ENCODE measurements around the gene FCGR2B. TPM values are rescaled to one million over a fixed set of nuclear protein-coding genes. Genes with fewer than 3 reads are reported as not detected.
"Not testable (repeated sequence)": the region's sequence is repeated elsewhere in the genome, so short reads cannot be mapped to it uniquely, and the experiment has no call there.

FCGR2B gene
- total RNA-seq, 2 donors from 2014 or later = 2.6 to 2.9 TPM

- Mint-ChIP-seq H3K27me3 (peaks cover 15% of the 10 kb centered on the region), H3K4me3 (no peak overlapping the region), H3K27ac (peak overlapping the region; percentile 29), H3K36me3 (ENCODE audit: low read depth) (peaks cover 10% of the 10 kb centered on the region), H3K4me1 (peaks cover 30% of the 10 kb centered on the region)
- no peaks in the 10 kb centered on the region for H3K9me3 ChIP-seq (ENCODE audit: control insufficient read depth, low read length, poor library complexity, severe bottlenecking)
- no peak for ATAC-seq
- no peak for DNase-seq
Measured at GRCh38 chr1:161721738-161722343, 58.9 kb downstream of the FCGR2B start.

GRCh38 chr1:161722406-161722805 is 59.5 kb downstream of the FCGR2B start:
- peaks cover 9% of the 10 kb centered on the region for H3K27me3 Mint-ChIP-seq
- no peak overlapping the region for H3K27ac Mint-ChIP-seq
- peaks cover 25% of the 10 kb centered on the region for H3K4me1 Mint-ChIP-seq
- H3K9me3 ChIP-seq (ENCODE audit: control insufficient read depth, low read length, poor library complexity, severe bottlenecking) = no peaks in the 10 kb centered on the region
- no peak for DNase-seq
- no peak for ATAC-seq
- no peak overlapping the region for H3K4me3 Mint-ChIP-seq
- H3K36me3 Mint-ChIP-seq (ENCODE audit: low read depth) = peaks cover 5% of the 10 kb centered on the region

- ATAC-seq (no peak), DNase-seq (no peak)
- no peak overlapping the region for H3K4me3 Mint-ChIP-seq
- H3K9me3 ChIP-seq (ENCODE audit: control insufficient read depth, low read length, poor library complexity, severe bottlenecking) = no peaks in the 10 kb centered on the region
- peaks cover 5% of the 10 kb centered on the region for H3K27me3 Mint-ChIP-seq
- peaks cover 31% of the 10 kb centered on the region for H3K4me1 Mint-ChIP-seq
- no peak overlapping the region for H3K27ac Mint-ChIP-seq
- H3K36me3 Mint-ChIP-seq (ENCODE audit: low read depth) = peaks cover 3% of the 10 kb centered on the region
Measured at GRCh38 chr1:161723459-161724141, 60.7 kb downstream of the FCGR2B start.

- not testable (repeated sequence) for DNase-seq; H3K27me3 Mint-ChIP-seq; ATAC-seq; H3K36me3 Mint-ChIP-seq (ENCODE audit: low read depth); H3K9me3 ChIP-seq (ENCODE audit: control insufficient read depth, low read length, poor library complexity, severe bottlenecking)
- H3K4me1 Mint-ChIP-seq = peaks cover 41% of the 10 kb centered on the region
- peak overlapping the region; percentile 98 for H3K4me3 Mint-ChIP-seq
- H3K27ac Mint-ChIP-seq = peak overlapping the region; percentile 65
Measured at GRCh38 chr1:161725258-161725907, 62.4 kb downstream of the FCGR2B start.

- Mint-ChIP-seq H3K36me3 (ENCODE audit: low read depth) (no peaks in the 10 kb centered on the region), H3K27me3 (no peaks in the 10 kb centered on the region), H3K27ac (peak overlapping the region; percentile 65), H3K4me3 (peak overlapping the region; percentile 98), H3K4me1 (peaks cover 41% of the 10 kb centered on the region)
- DNase-seq (peak; percentile 11 to 20 (median 14)), ATAC-seq (peak; percentile 44)
- H3K9me3 ChIP-seq (ENCODE audit: control insufficient read depth, low read length, poor library complexity, severe bottlenecking) = no peaks in the 10 kb centered on the region
Measured at GRCh38 chr1:161725908-161726472, 63.0 kb downstream of the FCGR2B start.

- ATAC-seq (peak; percentile 75), DNase-seq (peak; percentile 36 to 58 (median 52))
- H3K9me3 ChIP-seq (ENCODE audit: control insufficient read depth, low read length, poor library complexity, severe bottlenecking) = no peaks in the 10 kb centered on the region
- Mint-ChIP-seq H3K27ac (peak overlapping the region; percentile 83), H3K4me3 (peak overlapping the region; percentile 98), H3K36me3 (ENCODE audit: low read depth) (no peaks in the 10 kb centered on the region), H3K4me1 (peaks cover 44% of the 10 kb centered on the region), H3K27me3 (peaks cover 3% of the 10 kb centered on the region)
Measured at GRCh38 chr1:161726473-161727255, 63.7 kb downstream of the FCGR2B start.

- Mint-ChIP-seq H3K4me3 (peak overlapping the region; percentile 98), H3K27ac (peak overlapping the region; percentile 83), H3K27me3 (peaks cover 6% of the 10 kb centered on the region), H3K4me1 (peaks cover 42% of the 10 kb centered on the region), H3K36me3 (ENCODE audit: low read depth) (no peaks in the 10 kb centered on the region)
- ATAC-seq (peak; percentile 48), DNase-seq (peak in 2 of 3 donors; percentile 10 to 20)
- no peaks in the 10 kb centered on the region for H3K9me3 ChIP-seq (ENCODE audit: control insufficient read depth, low read length, poor library complexity, severe bottlenecking)
Measured at GRCh38 chr1:161727256-161727924, 64.4 kb downstream of the FCGR2B start.

Other genes starting within 250 kb of the FCGR2B start
- gene FCGR2A, start 157.7 kb upstream of the FCGR2B start, total RNA-seq = 1 to 10 TPM; 2.5 to 6.1 TPM
- gene HSPA6, start 138.6 kb upstream of the FCGR2B start, total RNA-seq = under 1 TPM; 0.27 to 0.50 TPM
- gene FCGR3A, start 113.3 kb upstream of the FCGR2B start, total RNA-seq = 1 to 10 TPM in 1 of 2 donors, under 1 TPM in 1; 0.31 to 4.3 TPM
- under 1 TPM in 1 of 2 donors, not detected in 1; 0.37 TPM for gene FCGR3B, start 32.0 kb upstream of the FCGR2B start, total RNA-seq
- 1 to 10 TPM in 1 of 2 donors, not detected in 1; 3.5 TPM for gene FCRLA, start 44.1 kb downstream of the FCGR2B start, total RNA-seq
- gene FCRLB, start 58.4 kb downstream of the FCGR2B start, total RNA-seq = under 1 TPM; 0.16 to 0.60 TPM
- 10 to 100 TPM; 17.2 to 24.8 TPM for gene DUSP12, start 86.6 kb downstream of the FCGR2B start, total RNA-seq
- 10 to 100 TPM; 17.0 to 18.6 TPM for gene ATF6, start 103.2 kb downstream of the FCGR2B start, total RNA-seq